ENCODE measurements around the gene TYROBP. TPM values are rescaled to one million over a fixed set of nuclear protein-coding genes. Genes with fewer than 3 reads are reported as not detected.
A peak's percentile ranks its signal among the peaks of the same experiment; 100 is the strongest.

TYROBP gene
- total and polyA plus RNA-seq, 2 donors: 52.6 to 162 TPM

- Histone ChIP-seq H3K4me3 (ENCODE audit: low read length in 2 of 2) (no peak overlapping the region), H3K27me3 (ENCODE audit: control insufficient read depth in 2 of 2, insufficient read depth in 1 of 2, low read length in 1 of 2) (no peaks in the 10 kb centered on the region), H3K4me1 (ENCODE audit: control insufficient read depth in 2 of 2, insufficient read depth in 2 of 2, low read length in 2 of 2) (peaks cover 22 to 55% of the 10 kb centered on the region in 2 donors), H3K36me3 (ENCODE audit: control insufficient read depth in 2 of 2, insufficient read depth in 2 of 2, low read length in 1 of 2) (peaks cover 0 to 3% of the 10 kb centered on the region in 2 donors), H3K27ac (ENCODE audit: low read depth in 1 of 2, low read length in 1 of 2) (peak overlapping the region in 1 of 2 donors; percentile 17), H3K9me3 (ENCODE audit: control insufficient read depth in 2 of 2, insufficient read depth in 1 of 2, low read length in 1 of 2) (no peaks in the 10 kb centered on the region)
- DNase-seq (ENCODE audit: low read depth in 6 of 9, low spot score in 9 of 9): no peak
- WGBS: 89% methylated on average over 12 of the region's 12 CpGs
These were observed 734 bp downstream of the TYROBP start for GRCh38 chr19:35907377-35907745.

- Histone ChIP-seq H3K9me3 (ENCODE audit: control insufficient read depth in 2 of 2, insufficient read depth in 1 of 2, low read length in 1 of 2) (no peaks in the 10 kb centered on the region), H3K4me3 (ENCODE audit: low read length in 2 of 2) (no peak overlapping the region), H3K36me3 (ENCODE audit: control insufficient read depth in 2 of 2, insufficient read depth in 2 of 2, low read length in 1 of 2) (peaks cover 0 to 3% of the 10 kb centered on the region in 2 donors), H3K27me3 (ENCODE audit: control insufficient read depth in 2 of 2, insufficient read depth in 1 of 2, low read length in 1 of 2) (no peaks in the 10 kb centered on the region), H3K4me1 (ENCODE audit: control insufficient read depth in 2 of 2, insufficient read depth in 2 of 2, low read length in 2 of 2) (peaks cover 35 to 70% of the 10 kb centered on the region in 2 donors), H3K27ac (ENCODE audit: low read depth in 1 of 2, low read length in 1 of 2) (peak overlapping the region; percentile 46 to 96)
- no peak for DNase-seq (ENCODE audit: low read depth in 6 of 9, low spot score in 9 of 9)
- 89% methylated on average over 6 of the region's 6 CpGs for WGBS
These were observed 2.8 kb downstream of the TYROBP start for GRCh38 chr19:35905178-35905727.

- no peak overlapping the region for H3K4me3 ChIP-seq (ENCODE audit: low read length in 2 of 2)
- no peak for DNase-seq (ENCODE audit: low read depth in 6 of 9, low spot score in 9 of 9)
These were observed 3.6 kb downstream of the TYROBP start for GRCh38 chr19:35904311-35905068.

GRCh38 chr19:35903550-35904179 is 4.4 kb downstream of the TYROBP start:
- Histone ChIP-seq H3K27ac (ENCODE audit: low read depth in 1 of 2, low read length in 1 of 2) (peak overlapping the region; percentile 96 to 97), H3K9me3 (ENCODE audit: control insufficient read depth in 2 of 2, insufficient read depth in 1 of 2, low read length in 1 of 2) (no peaks in the 10 kb centered on the region), H3K27me3 (ENCODE audit: control insufficient read depth in 2 of 2, insufficient read depth in 1 of 2, low read length in 1 of 2) (no peaks in the 10 kb centered on the region), H3K4me3 (ENCODE audit: low read length in 2 of 2) (peak overlapping the region; percentile 66 to 85), H3K4me1 (ENCODE audit: control insufficient read depth in 2 of 2, insufficient read depth in 2 of 2, low read length in 2 of 2) (peaks cover 25 to 60% of the 10 kb centered on the region in 2 donors), H3K36me3 (ENCODE audit: control insufficient read depth in 2 of 2, insufficient read depth in 2 of 2, low read length in 1 of 2) (peaks cover 0 to 3% of the 10 kb centered on the region in 2 donors)
- peak in 6 of 9 donors; percentile 79 to 96 (median 89) for DNase-seq (ENCODE audit: low read depth in 6 of 9, low spot score in 9 of 9)
- under 1% methylated on average over 24 of the region's 24 CpGs for WGBS

More at GRCh38 chr19:35904311-35905068, 3.6 kb downstream of the TYROBP start:
- Histone ChIP-seq H3K4me1 (ENCODE audit: control insufficient read depth in 2 of 2, insufficient read depth in 2 of 2, low read length in 2 of 2) (peaks cover 33 to 67% of the 10 kb centered on the region in 2 donors), H3K36me3 (ENCODE audit: control insufficient read depth in 2 of 2, insufficient read depth in 2 of 2, low read length in 1 of 2) (peaks cover 0 to 3% of the 10 kb centered on the region in 2 donors), H3K27ac (ENCODE audit: low read depth in 1 of 2, low read length in 1 of 2) (peak overlapping the region; percentile 96 to 97), H3K27me3 (ENCODE audit: control insufficient read depth in 2 of 2, insufficient read depth in 1 of 2, low read length in 1 of 2) (no peaks in the 10 kb centered on the region), H3K9me3 (ENCODE audit: control insufficient read depth in 2 of 2, insufficient read depth in 1 of 2, low read length in 1 of 2) (no peaks in the 10 kb centered on the region)
- WGBS: 88% methylated on average over 10 of the region's 10 CpGs

GRCh38 chr19:35902870-35903475 is 5.1 kb downstream of the TYROBP start:
- H3K4me3 ChIP-seq (ENCODE audit: low read length in 2 of 2): peak overlapping the region; percentile 66 to 85
- no peaks in the 10 kb centered on the region for H3K9me3 ChIP-seq (ENCODE audit: control insufficient read depth in 2 of 2, insufficient read depth in 1 of 2, low read length in 1 of 2)
- H3K27me3 ChIP-seq (ENCODE audit: control insufficient read depth in 2 of 2, insufficient read depth in 1 of 2, low read length in 1 of 2): no peaks in the 10 kb centered on the region
- DNase-seq (ENCODE audit: low read depth in 6 of 9, low spot score in 9 of 9): no peak
- peaks cover 4 to 5% of the 10 kb centered on the region in 2 donors for H3K36me3 ChIP-seq (ENCODE audit: control insufficient read depth in 2 of 2, insufficient read depth in 2 of 2, low read length in 1 of 2)
- H3K4me1 ChIP-seq (ENCODE audit: control insufficient read depth in 2 of 2, insufficient read depth in 2 of 2, low read length in 2 of 2): peaks cover 28 to 60% of the 10 kb centered on the region in 2 donors
- 63% methylated on average over 10 of the region's 10 CpGs for WGBS
- H3K27ac ChIP-seq (ENCODE audit: low read depth in 1 of 2, low read length in 1 of 2): peak overlapping the region; percentile 96 to 97

GRCh38 chr19:35901854-35902661 is 6.0 kb downstream of the TYROBP start, which contains the start of gene HCST:
Gene HCST (plus strand): TSS chr19:35902529. CDS start chr19:35902594, 65 bp downstream.
- H3K9me3 ChIP-seq (ENCODE audit: control insufficient read depth in 2 of 2, insufficient read depth in 1 of 2, low read length in 1 of 2): no peaks in the 10 kb centered on the region
- H3K4me3 ChIP-seq (ENCODE audit: low read length in 2 of 2): peak within 1 kb of the TSS; percentile 66 to 85
- peak within 1 kb of the TSS; percentile 96 to 97 for H3K27ac ChIP-seq (ENCODE audit: low read depth in 1 of 2, low read length in 1 of 2)
- H3K4me1 ChIP-seq (ENCODE audit: control insufficient read depth in 2 of 2, insufficient read depth in 2 of 2, low read length in 2 of 2): peaks cover 29 to 62% of the 10 kb centered on the region in 2 donors
- peak in 5 of 9 donors; percentile 48 to 82 (median 63) for DNase-seq (ENCODE audit: low read depth in 6 of 9, low spot score in 9 of 9)
- H3K36me3 ChIP-seq (ENCODE audit: control insufficient read depth in 2 of 2, insufficient read depth in 2 of 2, low read length in 1 of 2): peaks cover 12 to 14% of the 10 kb centered on the region in 2 donors
- 1% methylated on average over 6 of the region's 6 CpGs for WGBS
- no peaks in the 10 kb centered on the region for H3K27me3 ChIP-seq (ENCODE audit: control insufficient read depth in 2 of 2, insufficient read depth in 1 of 2, low read length in 1 of 2)

GRCh38 chr19:35901055-35901644 is 6.9 kb downstream of the TYROBP start:
- H3K27ac ChIP-seq (ENCODE audit: low read depth in 1 of 2, low read length in 1 of 2): peak overlapping the region; percentile 96 to 97
- H3K36me3 ChIP-seq (ENCODE audit: control insufficient read depth in 2 of 2, insufficient read depth in 2 of 2, low read length in 1 of 2): peaks cover 20 to 23% of the 10 kb centered on the region in 2 donors
- WGBS: 85% methylated on average over 2 of the region's 2 CpGs
- DNase-seq (ENCODE audit: low read depth in 6 of 9, low spot score in 9 of 9): no peak
- peaks cover 31 to 62% of the 10 kb centered on the region in 2 donors for H3K4me1 ChIP-seq (ENCODE audit: control insufficient read depth in 2 of 2, insufficient read depth in 2 of 2, low read length in 2 of 2)
- peak overlapping the region; percentile 83 to 85 for H3K4me3 ChIP-seq (ENCODE audit: low read length in 2 of 2)
- no peaks in the 10 kb centered on the region for H3K27me3 ChIP-seq (ENCODE audit: control insufficient read depth in 2 of 2, insufficient read depth in 1 of 2, low read length in 1 of 2)
- no peaks in the 10 kb centered on the region for H3K9me3 ChIP-seq (ENCODE audit: control insufficient read depth in 2 of 2, insufficient read depth in 1 of 2, low read length in 1 of 2)
